Activated B cell treated with CpG ODN at 0.5 μM for 24 hours (primary cell): ENCODE results near the gene EVC. TPM values are rescaled to one million over a fixed set of nuclear protein-coding genes. Genes with fewer than 3 reads are reported as not detected.

ENCODE experiments used
- ATAC-seq: fragments of 200-7000 bp; cut with Tn5 transposase; one replicate; pipeline ENCODE4 v1.10.0; 2021; ENCODE audit warnings: low read depth, mild to moderate bottlenecking, moderate library complexity
- CTCF ChIA-PET: fragments of 350-600 bp; sonication (Branson Sonifier 250); formaldehyde crosslinking; loops from one replicate; lab custom pipeline; 2021; ENCODE audit warnings: antibody characterized with exemption; lab: Charles Lee
- POLR2A ChIA-PET: fragments of 350-600 bp; sonication (Branson Sonifier 250); formaldehyde crosslinking; loops from one replicate; lab custom pipeline; 2021; ENCODE audit warnings: antibody characterized with exemption; lab: Charles Lee
- DNase-seq: peaks from one replicate; pipeline ENCODE4 v3.0.0; 2022
- H3K27ac Mint-ChIP-seq: one replicate; pipeline ENCODE4 v1.8.0; 2020; ENCODE audit warnings: mixed read lengths
- H3K27me3 Mint-ChIP-seq: one replicate; pipeline ENCODE4 v1.8.0; 2021; ENCODE audit warnings: mixed read lengths
- H3K36me3 Mint-ChIP-seq: one replicate; pipeline ENCODE4 v1.8.0; 2021; ENCODE audit warnings: low read depth, mixed read lengths
- H3K4me1 Mint-ChIP-seq: one replicate; pipeline ENCODE4 v1.8.0; 2021; ENCODE audit warnings: mixed read lengths
- H3K4me3 Mint-ChIP-seq: one replicate; pipeline ENCODE4 v1.8.0; 2020; ENCODE audit warnings: mild to moderate bottlenecking, mixed read lengths
- H3K9me3 Mint-ChIP-seq: one replicate; pipeline ENCODE4 v1.8.0; 2020; ENCODE audit warnings: mixed read lengths
- CTCF ChIP-seq: fragments of 200-600 bp; IDR thresholded peaks from one replicate; pipeline ENCODE4 v1.8.0; 2022; ENCODE audit warnings: antibody characterized with exemption, mild to moderate bottlenecking
- intact Hi-C: fragments of 100-400 bp; cut with micrococcal nuclease; formaldehyde crosslinking; loops from one replicate; pipeline ENCODE4 v1.15.1; 2024
- total RNA-seq: library from RNA; stranded (reverse); gene quantifications from 2 replicates; pipeline ENCODE4 v1.2.3, GENCODE V29; 2022

EVC gene
- total RNA-seq, 1 donor from 2014 or later = 0.16 TPM

GRCh38 chr4:5814421-5814820, 103.4 kb downstream of the EVC start:
- TF ChIP-seq CTCF = no peak
- no peaks in the 10 kb centered on the region for H3K4me1 Mint-ChIP-seq
- H3K4me3 Mint-ChIP-seq = no peak overlapping the region
- H3K9me3 Mint-ChIP-seq = no peaks in the 10 kb centered on the region
- no peak for ATAC-seq
- CTCF ChIA-PET = no interaction called here
- H3K27me3 Mint-ChIP-seq = no peaks in the 10 kb centered on the region
- no peak for DNase-seq
- no peaks in the 10 kb centered on the region for H3K36me3 Mint-ChIP-seq
- intact Hi-C loops = loop anchor here (5.0 kb wide), 1 partner anchor 1832 kb away; no protein-coding TSS in a partner anchor
- POLR2A ChIA-PET = no interaction called here
- no peak overlapping the region for H3K27ac Mint-ChIP-seq

GRCh38 chr4:5815641-5816040, 104.6 kb downstream of the EVC start:
- ATAC-seq (no peak), DNase-seq (no peak)
- Mint-ChIP-seq H3K4me1 (no peaks in the 10 kb centered on the region), H3K4me3 (no peak overlapping the region), H3K9me3 (no peaks in the 10 kb centered on the region), H3K27me3 (no peaks in the 10 kb centered on the region), H3K27ac (no peak overlapping the region), H3K36me3 (no peaks in the 10 kb centered on the region)
- intact Hi-C loops = no loop called here
- ChIA-PET POLR2A (no interaction called here), CTCF (no interaction called here)
- TF ChIP-seq CTCF = no peak

GRCh38 chr4:5816101-5816500, 105.1 kb downstream of the EVC start:
- TF ChIP-seq CTCF = no peak

GRCh38 chr4:5816851-5817375, 105.9 kb downstream of the EVC start:
- ChIA-PET POLR2A (no interaction called here), CTCF (no interaction called here)
- intact Hi-C loops = no loop called here
- Mint-ChIP-seq H3K4me1 (no peaks in the 10 kb centered on the region), H3K27ac (no peak overlapping the region), H3K36me3 (no peaks in the 10 kb centered on the region), H3K9me3 (no peaks in the 10 kb centered on the region), H3K4me3 (no peak overlapping the region), H3K27me3 (no peaks in the 10 kb centered on the region)
- ATAC-seq = no peak
- no peak for TF ChIP-seq CTCF
- DNase-seq = no peak

More at GRCh38 chr4:5816101-5816500, 105.1 kb downstream of the EVC start:
- intact Hi-C loops = no loop called here
- Mint-ChIP-seq H3K4me3 (no peak overlapping the region), H3K9me3 (no peaks in the 10 kb centered on the region), H3K36me3 (no peaks in the 10 kb centered on the region), H3K27me3 (no peaks in the 10 kb centered on the region), H3K27ac (no peak overlapping the region), H3K4me1 (no peaks in the 10 kb centered on the region)
- CTCF ChIA-PET = no interaction called here
- POLR2A ChIA-PET = no interaction called here
- DNase-seq = no peak
- ATAC-seq = no peak

- TF ChIP-seq CTCF = no peak
- DNase-seq (no peak), ATAC-seq (no peak)
- Mint-ChIP-seq H3K27ac (no peak overlapping the region), H3K4me1 (peaks cover 10% of the 10 kb centered on the region), H3K9me3 (no peaks in the 10 kb centered on the region), H3K27me3 (peaks cover 2% of the 10 kb centered on the region), H3K36me3 (no peaks in the 10 kb centered on the region), H3K4me3 (no peak overlapping the region)
- ChIA-PET CTCF (interaction anchor here (0.7 to 1.0 kb wide), 2 partner anchors 8 to 212 kb away, joined by 4 read pairs; no protein-coding TSS in a partner anchor), POLR2A (no interaction called here)
- intact Hi-C loops = no loop called here
Measured at GRCh38 chr4:5821665-5822358, 110.8 kb downstream of the EVC start.
